HepG2 (cell line): ENCODE data around the gene VAMP3. TPM values are rescaled to one million over a fixed set of nuclear protein-coding genes. Genes with fewer than 3 reads are reported as not detected.

Experiments
- ATAC-seq: fragments of 200-7000 bp; cut with Tn5 transposase; 3 replicates; pipeline ENCODE4 v1.9.1; 2020; ENCODE audit warnings: mild to moderate bottlenecking, moderate library complexity
- BruUV-seq: library from RNA; stranded (reverse); fragments of 400-500 nt; replicated peaks from 2 replicates; lab custom pipeline; 2021; lab: Mats Ljungman, UMichigan
- CTCF ChIA-PET: fragments of 300-600 bp; formaldehyde crosslinking; extraction: SDS; loops from one replicate; lab custom pipeline; 2021; ENCODE audit warnings: low total read pairs, inconsistent platforms, low intra/inter-chr PET ratio; lab: Yijun Ruan, JAX
- POLR2A ChIA-PET: fragments of 350-600 bp; sonication (Branson Sonifier 250); formaldehyde crosslinking; loops from one replicate; lab custom pipeline; 2020; ENCODE audit warnings: antibody characterized with exemption, inconsistent platforms; lab: Yijun Ruan, JAX
- DNase-seq: peaks from one replicate; pipeline ENCODE4 v3.0.0-alpha.2; 2015; ENCODE audit warnings: low spot score
- FAIRE-seq: peaks from 3 replicates; lab custom pipeline; 2011; peaks lifted over from hg19 to GRCh38; lab: Jason Lieb, UNC
- H2AFZ ChIP-seq: one replicate; pipeline ENCODE4 v1.6.1; 2011; ENCODE audit warnings: low read length, inconsistent platforms
- H3K27ac ChIP-seq: fragments of 300-600 bp; 3 replicates; pipeline ENCODE4 v1.8.0; 2011; ENCODE audit warnings: mixed run types, mild to moderate bottlenecking, mixed read lengths, low read length, inconsistent platforms; ENCODE audit not compliant: insufficient read depth; ENCODE audit errors: extremely low read length
- H3K27me3 ChIP-seq, 2 experiments: fragments of 200-600 bp in 1 of 2; 2 replicates in 1 of 2; 3 replicates in 1 of 2; pipeline versions ENCODE4 v1.6.0 to v1.8.0; 2011; ENCODE audit warnings: low read length in 2 of 2, mild to moderate bottlenecking in 2 of 2, moderate library complexity in 2 of 2, inconsistent platforms in 1 of 2; ENCODE audit not compliant: insufficient read depth in 2 of 2, control insufficient read depth in 1 of 2
- H3K36me3 ChIP-seq, 2 experiments: fragments of 200-600 bp in 1 of 2; replicated peaks in 1 of 2; 2 replicates in 1 of 2; 3 replicates in 1 of 2; pipeline versions ENCODE4 v1.5.1 to v1.8.0; 2011; ENCODE audit warnings: low read length in 2 of 2, inconsistent platforms in 1 of 2; ENCODE audit not compliant: insufficient read depth in 2 of 2, control insufficient read depth in 1 of 2
- H3K4me1 ChIP-seq: 2 replicates; pipeline ENCODE4 v1.5.1; 2012; ENCODE audit warnings: low read length, inconsistent platforms; ENCODE audit not compliant: insufficient read depth
- H3K4me2 ChIP-seq: 2 replicates; pipeline ENCODE4 v1.6.0; 2011; ENCODE audit warnings: low read depth, low read length, inconsistent platforms
- H3K4me3 ChIP-seq, 3 experiments: fragments of 200-600 bp in 1 of 3; sonication (generic), shearing (Covaris generic) in 1 of 3; replicated peaks in 1 of 3; 2 replicates each; pipeline ENCODE4 v1.5.1; 2011 to 2016; ENCODE audit warnings: low read length in 3 of 3, inconsistent platforms in 2 of 3, low read depth in 2 of 3, mild to moderate bottlenecking in 2 of 3, control low read depth in 1 of 3, mixed read lengths in 1 of 3; ENCODE audit not compliant: insufficient read depth in 1 of 3
- H3K79me2 ChIP-seq: one replicate; pipeline ENCODE4 v1.6.1; 2011; ENCODE audit warnings: low read length, inconsistent platforms; ENCODE audit not compliant: insufficient read depth
- H3K9ac ChIP-seq: 2 replicates; pipeline ENCODE4 v1.6.0; 2011; ENCODE audit warnings: mild to moderate bottlenecking, low read depth, low read length, inconsistent platforms; ENCODE audit not compliant: insufficient read depth
- H3K9me3 ChIP-seq: 2 replicates; pipeline ENCODE4 v1.5.1; 2012; ENCODE audit warnings: mild to moderate bottlenecking, low read length
- H4K20me1 ChIP-seq: 2 replicates; pipeline ENCODE4 v1.6.0; 2011; ENCODE audit warnings: inconsistent platforms, mild to moderate bottlenecking, low read length, moderate library complexity; ENCODE audit not compliant: insufficient read depth
- ATF6 ChIP-seq: sonication (generic); formaldehyde crosslinking; conservative IDR thresholded peaks from 2 replicates; pipeline ENCODE4 v1.4.0; 2020; ENCODE audit warnings: missing genetic modification reagents
- GABPA ChIP-seq, 2 experiments: IDR thresholded peaks; 2 replicates each; pipeline ENCODE4 v1.6.1; 2011 to 2016; ENCODE audit warnings: low read depth in 2 of 2, low read length in 1 of 2, missing biosample characterization in 1 of 2, missing genetic modification characterization in 1 of 2
- NFYB ChIP-seq: sonication (generic); formaldehyde crosslinking; IDR thresholded peaks from 2 replicates; pipeline ENCODE4 v1.4.0; 2020; ENCODE audit warnings: missing genetic modification reagents
- RERE ChIP-seq: IDR thresholded peaks from 2 replicates; pipeline ENCODE4 v1.6.1; 2016; ENCODE audit warnings: low read depth, missing genetic modification reagents, missing compliant biosample characterization
- TFE3 ChIP-seq: IDR thresholded peaks from 2 replicates; pipeline ENCODE4 v1.6.1; 2016
- ZNF562 ChIP-seq: sonication (generic); formaldehyde crosslinking; IDR thresholded peaks from 2 replicates; pipeline ENCODE4 v1.8.0; 2022; ENCODE audit warnings: missing genetic modification reagents, borderline replicate concordance
- ZNF614 ChIP-seq: IDR thresholded peaks from 2 replicates; pipeline ENCODE4 v1.6.1; 2018; ENCODE audit warnings: missing biosample characterization, missing genetic modification reagents, inconsistent platforms, borderline replicate concordance
- ZNF790 ChIP-seq: sonication (generic); formaldehyde crosslinking; IDR thresholded peaks from 2 replicates; pipeline ENCODE4 v1.8.0; 2022; ENCODE audit warnings: missing genetic modification reagents, mild to moderate bottlenecking, borderline replicate concordance
- WGBS: methylation state at CpG from one replicate; pipeline ENCODE4 v1.1.6; 2017; ENCODE audit warnings: low lambda C conversion rate; 5-methylcytosine and 5-hydroxymethylcytosine counted together
- in situ Hi-C: cut with HindIII; loops from 2 replicates; pipeline ENCODE4 v1.10.0; 2017; ENCODE audit warnings: low pct_unique_long_range_greater_than_20kb; ENCODE audit not compliant: extremely low pct_ligation_motif_present
- intact Hi-C: fragments of 100-400 bp; cut with micrococcal nuclease; formaldehyde crosslinking; loops from one replicate; pipeline ENCODE4 v1.10.0; 2022; ENCODE audit not compliant: unreplicated experiment
- polyA plus RNA-seq, 8 experiments: library from polyadenylated mRNA; depleted of rRNA in 3 of 8; stranded (reverse) in 7 of 8; unstranded in 1 of 8; fragments of >200 nt; fragmentation: Illumina TruSeq in 4 of 8; extraction: Trizol in 4 of 8; gene quantifications; 2 replicates each; pipeline versions ENCODE4 v1.2.1 to v1.2.3, GENCODE V29; 2011 to 2016; ENCODE audit warnings: low read depth in 4 of 8, missing spikeins in 1 of 8, mixed read lengths in 1 of 8; ENCODE audit not compliant: insufficient read depth in 1 of 8
- total RNA-seq, 5 experiments: library from RNA; depleted of rRNA; stranded (reverse); fragments of >200 nt; fragmentation: Illumina TruSeq; extraction: Trizol; gene quantifications; 2 replicates each; pipeline ENCODE4 v1.2.3, GENCODE V29; 2016; ENCODE audit warnings: low read depth in 1 of 5
- TF ChIP-seq, protein P1 (sequence below): sonication (generic); formaldehyde crosslinking; IDR thresholded peaks from 2 replicates; pipeline ENCODE4 v1.5.0; 2020; ENCODE audit warnings: missing genetic modification reagents, mild to moderate bottlenecking, borderline replicate concordance

Gene VAMP3
- total and polyA plus RNA-seq, 2 of the 13 experiments (the other 11 are each of a cell fraction or from before 2014, with no cell fraction given) = 75.3 to 88.7 TPM

- ATAC-seq (no peak), FAIRE-seq (no peak), DNase-seq (no peak)
- Histone ChIP-seq H3K4me2 (0 out of 2 replicates have a peak overlapping the region, but pooled peaks have one; percentile 25), H3K4me3 (no peak overlapping the region), H3K27me3 (no peaks in the 10 kb centered on the region), H4K20me1 (no peaks in the 10 kb centered on the region), H3K27ac (no peak overlapping the region), H3K36me3 (peaks cover 2 to 6% of the 10 kb centered on the region in 2 experiments; a peak in 1 of 5 replicates), H3K9me3 (no peaks in the 10 kb centered on the region), H3K79me2 (no peaks in the 10 kb centered on the region), H3K9ac (no peak overlapping the region), H3K4me1 (peaks cover 34% of the 10 kb centered on the region), H2AFZ (no peak overlapping the region)
- WGBS = 90% methylated on average over 3 of the region's 3 CpGs
- ChIA-PET CTCF (interaction anchor here (9.0 kb wide), 1 partner anchor 84 kb away, joined by 226 read pairs; no protein-coding TSS in a partner anchor), POLR2A (interaction anchor here (2.0 kb wide), 1 partner anchor 84 kb away, joined by 7 read pairs; no protein-coding TSS in a partner anchor)
- intact Hi-C loops (loop anchor here (10.0 kb wide), 1 partner anchor 49 kb away; no protein-coding TSS in a partner anchor), in situ Hi-C loops (loop anchor here (5.0 kb wide), 1 partner anchor 81 kb away; no protein-coding TSS in a partner anchor)
- no TSS peak for BruUV-seq
- TF ChIP-seq TFE3 (CRISPR knock-in tag) (no peak), ZNF614 (no peak), ZNF562 (CRISPR knock-in tag) (no peak), NFYB (CRISPR knock-in tag) (no peak), GABPA (IDR thresholded peaks at IDR 0.05; ENCODE audit: low read depth, low read length) (no peak), GABPA (CRISPR knock-in tag; IDR thresholded peaks at IDR 0.05; ENCODE audit: low read depth) (no peak), ATF6 (CRISPR knock-in tag) (no peak), RERE (no peak), ZNF790 (CRISPR knock-in tag) (no peak)
- TF ChIP-seq, protein P1, sequence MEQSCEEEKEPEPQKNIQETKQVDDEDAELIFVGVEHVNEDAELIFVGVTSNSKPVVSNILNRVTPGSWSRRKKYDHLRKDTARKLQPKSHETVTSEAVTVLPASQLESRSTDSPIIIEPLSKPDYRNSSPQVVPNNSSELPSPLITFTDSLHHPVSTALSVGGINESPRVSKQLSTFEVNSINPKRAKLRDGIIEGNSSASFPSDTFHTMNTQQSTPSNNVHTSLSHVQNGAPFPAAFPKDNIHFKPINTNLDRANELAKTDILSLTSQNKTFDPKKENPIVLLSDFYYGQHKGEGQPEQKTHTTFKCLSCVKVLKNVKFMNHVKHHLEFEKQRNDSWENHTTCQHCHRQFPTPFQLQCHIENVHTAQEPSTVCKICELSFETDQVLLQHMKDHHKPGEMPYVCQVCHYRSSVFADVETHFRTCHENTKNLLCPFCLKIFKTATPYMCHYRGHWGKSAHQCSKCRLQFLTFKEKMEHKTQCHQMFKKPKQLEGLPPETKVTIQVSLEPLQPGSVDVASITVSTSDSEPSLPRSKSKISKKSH (CRISPR knock-in tag) = no peak
These were observed 17.5 kb upstream of the VAMP3 start for GRCh38 chr1:7753641-7754040.
